Lower leg skin (tissue), 4 donors: Measurements from ENCODE around the gene SMIM34. TPM values are rescaled to one million over a fixed set of nuclear protein-coding genes. Genes with fewer than 3 reads are reported as not detected.
"Not testable (repeated sequence)": the region's sequence is repeated elsewhere in the genome, so short reads cannot be mapped to it uniquely, and the experiment has no call there.

Source experiments
- DNase-seq, 2 donors: peaks; one replicate each; pipeline ENCODE4 v3.0.0-alpha.2; 2019; ENCODE audit warnings: low spot score in 2 of 2
- H3K4me3 ChIP-seq: fragments of 200-600 bp; sonication (generic); 2 replicates; pipeline ENCODE4 v1.5.1; 2017; ENCODE audit warnings: mild to moderate bottlenecking, low read depth; ENCODE audit not compliant: poor library complexity, severe bottlenecking
- WGBS, 2 donors: methylation state at CpG; one replicate each; pipeline ENCODE4 v1.1.5; 2018; 5-methylcytosine and 5-hydroxymethylcytosine counted together
- intact Hi-C: fragments of 100-400 bp; cut with DNase I; formaldehyde crosslinking; loops from one replicate; pipeline ENCODE4 v1.15.0; 2023; ENCODE audit warnings: low total_unique reads
- total RNA-seq, 4 donors: library from RNA; depleted of rRNA; stranded (reverse); fragments of >200 nt; gene quantifications; one replicate each; pipeline ENCODE4 v1.1.0, GENCODE V29; 2016

SMIM34 gene, protein sequence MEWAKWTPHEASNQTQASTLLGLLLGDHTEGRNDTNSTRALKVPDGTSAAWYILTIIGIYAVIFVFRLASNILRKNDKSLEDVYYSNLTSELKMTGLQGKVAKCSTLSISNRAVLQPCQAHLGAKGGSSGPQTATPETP
- total RNA-seq, result under 1 TPM in 1 of 4 donors, not detected in 3; 0.59 TPM

DNA sequence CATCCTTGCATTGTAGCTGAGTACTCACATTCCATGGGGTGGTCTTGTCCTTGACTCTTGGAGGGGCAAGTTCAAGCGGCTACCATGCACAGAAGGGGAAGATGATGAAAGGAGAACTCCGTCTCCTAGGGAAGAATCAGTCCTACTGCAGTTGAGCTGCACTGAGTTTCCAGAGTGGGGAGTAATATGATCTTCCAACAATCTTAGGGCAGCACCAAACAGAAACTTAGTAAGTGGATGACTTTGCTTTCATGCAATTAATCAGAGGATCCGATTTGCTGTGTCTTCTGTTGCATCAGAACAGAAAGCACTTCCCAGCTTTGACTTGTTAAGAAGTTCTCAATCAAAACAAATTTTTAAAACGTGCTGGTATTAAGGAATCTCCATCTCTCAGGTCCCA lies at the start of gene SMIM34:
Gene SMIM34, minus strand, starts transcription at position 147 of the 400 bp plus-strand sequence. Its CDS starts 112 bp downstream, at position 35.
- intact Hi-C loops, result not testable (repeated sequence)
- no CpG with 5 or more reads among the region's 4 CpGs for WGBS, 2 donors

GRCh38 chr21:34467333-34467732 lies 43.6 kb upstream of the SMIM34 start:
- H3K4me3 ChIP-seq, intact Hi-C loops, DNase-seq: not testable (repeated sequence)
- WGBS, 2 donors, result no CpG with 5 or more reads among the region's 3 CpGs

More for the DNA sequence above, at the start of gene SMIM34:
- not testable (repeated sequence) for H3K4me3 ChIP-seq, DNase-seq

GRCh38 chr21:34459426-34459825 lies 35.7 kb upstream of the SMIM34 start:
- H3K4me3 ChIP-seq, intact Hi-C loops, DNase-seq: not testable (repeated sequence)
- WGBS, 2 donors, result no CpG with 5 or more reads among the region's 36 CpGs

GRCh38 chr21:34458266-34458665 lies 34.5 kb upstream of the SMIM34 start:
- H3K4me3 ChIP-seq, DNase-seq, intact Hi-C loops: not testable (repeated sequence)
- WGBS, 2 donors, result no CpG with 5 or more reads among the region's 7 CpGs

DNA sequence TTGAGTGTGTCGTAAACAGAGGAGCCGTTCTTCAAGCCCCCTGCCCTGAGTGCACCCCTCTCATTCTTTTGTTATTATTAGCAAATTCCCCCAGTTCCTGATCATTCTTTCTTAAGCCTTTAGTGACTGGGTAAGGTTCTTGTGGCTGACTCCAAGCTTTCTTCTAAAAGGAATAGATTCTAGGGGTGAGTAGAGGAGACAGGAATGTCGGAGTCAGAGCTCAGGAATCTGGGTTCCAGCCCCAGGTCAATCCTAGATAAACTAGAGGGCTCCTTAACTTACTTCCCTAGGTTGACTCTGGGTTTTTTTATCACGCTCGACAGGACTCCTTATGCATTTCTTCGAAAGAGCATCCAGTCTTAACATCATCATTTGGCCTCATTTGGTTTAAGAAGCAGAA lies 32.4 kb upstream of the SMIM34 start:
- intact Hi-C loops, H3K4me3 ChIP-seq: not testable (repeated sequence)
- WGBS, 2 donors, result no CpG with 5 or more reads among the region's 6 CpGs

GRCh38 chr21:34455628-34456027 lies 31.9 kb upstream of the SMIM34 start:
- H3K4me3 ChIP-seq, intact Hi-C loops, DNase-seq: not testable (repeated sequence)
- WGBS, 2 donors, result no CpG with 5 or more reads among the region's 10 CpGs

More for the DNA sequence above, 32.4 kb upstream of the SMIM34 start:
- DNase-seq, result not testable (repeated sequence)

- intact Hi-C loops, H3K4me3 ChIP-seq, DNase-seq: not testable (repeated sequence)
- no CpG with 5 or more reads among the region's 8 CpGs for WGBS, 2 donors
Measured at GRCh38 chr21:34447018-34447417, 23.3 kb upstream of the SMIM34 start.

GRCh38 chr21:34443486-34443885 lies 19.7 kb upstream of the SMIM34 start:
- intact Hi-C loops, result not testable (repeated sequence)
- no CpG with 5 or more reads among the region's 4 CpGs for WGBS, 2 donors

GRCh38 chr21:34429710-34430109 lies 6.0 kb upstream of the SMIM34 start:
- DNase-seq, intact Hi-C loops, H3K4me3 ChIP-seq: not testable (repeated sequence)
- WGBS, 2 donors, result no CpG with 5 or more reads among the region's 5 CpGs

More at GRCh38 chr21:34443486-34443885, 19.7 kb upstream of the SMIM34 start:
- DNase-seq, H3K4me3 ChIP-seq: not testable (repeated sequence)

- intact Hi-C loops, result not testable (repeated sequence)
- WGBS, 2 donors, result no CpG with 5 or more reads among the region's 6 CpGs
Measured at GRCh38 chr21:34428441-34428840, 4.7 kb upstream of the SMIM34 start.

GRCh38 chr21:34427339-34427738 lies 3.6 kb upstream of the SMIM34 start:
- intact Hi-C loops, DNase-seq, H3K4me3 ChIP-seq: not testable (repeated sequence)
- no CpG with 5 or more reads among the region's 8 CpGs for WGBS, 2 donors

More at GRCh38 chr21:34428441-34428840, 4.7 kb upstream of the SMIM34 start:
- not testable (repeated sequence) for DNase-seq, H3K4me3 ChIP-seq

- DNase-seq, H3K4me3 ChIP-seq, intact Hi-C loops: not testable (repeated sequence)
- no CpG with 5 or more reads among the region's 5 CpGs for WGBS, 2 donors
Measured at GRCh38 chr21:34417448-34418077, 6.2 kb downstream of the SMIM34 start.

- no CpG with 5 or more reads among the region's 9 CpGs for WGBS, 2 donors
- intact Hi-C loops, result not testable (repeated sequence)
Measured at GRCh38 chr21:34407294-34407693, 16.5 kb downstream of the SMIM34 start.

GRCh38 chr21:34406676-34407075 lies 17.1 kb downstream of the SMIM34 start:
- no CpG with 5 or more reads among the region's 2 CpGs for WGBS, 2 donors
- DNase-seq, intact Hi-C loops, H3K4me3 ChIP-seq: not testable (repeated sequence)

More at GRCh38 chr21:34407294-34407693, 16.5 kb downstream of the SMIM34 start:
- not testable (repeated sequence) for DNase-seq, H3K4me3 ChIP-seq

DNA sequence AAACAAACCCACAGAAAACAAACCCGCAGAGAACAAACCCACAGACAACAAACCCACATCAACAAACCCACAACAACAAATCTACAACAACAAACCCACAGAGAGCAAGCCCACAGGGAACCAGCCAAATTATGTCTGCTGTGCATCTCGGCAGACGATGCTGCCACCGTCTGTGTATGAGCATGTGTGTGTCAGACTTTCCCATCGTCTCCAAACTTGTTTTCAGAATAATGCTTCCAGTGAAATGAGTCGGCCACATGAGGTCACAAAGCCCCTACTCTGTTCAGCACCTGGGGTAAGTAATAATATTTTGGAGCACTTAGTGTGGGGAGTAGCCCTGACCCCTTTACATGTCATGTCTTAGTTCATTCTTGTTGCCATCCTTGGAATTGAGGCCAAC lies 17.6 kb downstream of the SMIM34 start:
- H3K4me3 ChIP-seq, intact Hi-C loops, DNase-seq: not testable (repeated sequence)
- no CpG with 5 or more reads among the region's 6 CpGs for WGBS, 2 donors
